ENCODE results near the gene USP6.
A peak's percentile ranks its signal among the peaks of the same experiment; 100 is the strongest.
"Not testable (repeated sequence)": the region's sequence is repeated elsewhere in the genome, so short reads cannot be mapped to it uniquely, and the experiment has no call there.

USP6 gene

DNA sequence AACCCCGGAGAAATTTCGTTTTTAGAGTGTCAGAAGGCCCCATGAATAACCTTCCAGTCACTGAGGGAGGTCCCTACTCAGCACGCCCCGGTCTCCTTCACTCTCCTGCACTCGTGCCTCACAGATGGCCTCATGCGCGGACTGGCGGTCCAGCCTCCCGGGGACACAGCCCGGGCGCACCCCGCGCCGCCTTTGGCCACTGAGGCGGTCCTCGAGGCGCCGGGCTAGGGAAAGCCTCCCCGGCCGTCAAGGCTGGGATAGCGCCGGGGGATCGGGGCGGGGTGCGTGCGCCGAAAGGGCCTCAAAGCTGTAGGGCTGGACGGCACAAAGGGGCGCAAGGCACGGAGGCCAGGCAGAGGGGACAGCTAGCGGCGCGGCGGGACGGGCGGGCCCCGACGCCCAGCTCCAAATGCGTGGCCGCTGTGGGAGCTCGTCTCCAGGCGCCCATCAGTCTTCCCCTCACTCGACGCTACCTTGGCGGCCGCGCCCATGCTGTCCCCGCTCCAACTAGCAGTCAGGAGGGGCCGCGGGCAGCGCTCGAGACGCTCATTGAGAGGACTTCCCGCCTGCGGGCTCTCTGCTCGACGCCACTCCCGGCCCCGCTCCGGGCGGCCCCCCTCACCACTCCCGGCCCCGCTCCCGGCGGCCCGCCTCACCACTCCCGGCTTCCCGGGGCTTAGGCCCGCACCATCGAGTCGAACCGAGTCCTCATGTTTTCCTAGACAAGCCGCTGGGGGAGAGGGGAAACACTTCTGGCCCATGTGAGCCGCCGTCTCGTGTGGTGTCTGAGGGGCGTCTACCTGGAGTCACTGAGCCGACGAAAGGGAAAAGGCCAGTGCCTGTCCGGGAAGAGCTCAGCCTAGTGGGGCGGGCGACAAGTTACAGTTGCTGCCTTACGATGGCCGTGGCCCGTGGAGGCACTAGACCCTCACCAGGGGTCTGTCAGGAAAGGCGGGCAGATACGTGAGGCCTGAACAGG lies at the start of gene USP6:
TSS of gene USP6 (plus strand) at position 360 of the 979 bp plus-strand sequence. CDS start 14,336 bp downstream, outside the sequence.
- DNase-seq: no peak

DNA sequence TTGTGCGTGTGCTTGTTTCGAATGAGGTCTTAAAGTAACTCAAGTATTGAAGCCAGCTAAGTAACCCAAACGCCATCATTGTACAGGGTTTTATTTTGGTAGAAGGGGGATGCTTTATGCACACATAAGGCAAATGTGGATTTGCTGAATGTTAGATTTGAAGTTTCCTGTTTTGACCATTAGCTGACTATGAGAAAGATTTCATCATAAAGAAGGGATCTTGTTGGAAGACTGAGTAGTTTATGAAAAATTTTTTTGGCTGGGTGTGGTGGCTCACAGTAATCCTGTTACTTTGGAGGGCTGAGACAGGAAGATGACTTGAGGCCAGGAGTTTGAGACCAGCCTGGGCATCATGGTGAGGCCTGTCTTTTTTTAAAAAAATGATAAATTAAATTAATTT lies 47.6 kb upstream of the USP6 start:
- no peak for DNase-seq

DNA sequence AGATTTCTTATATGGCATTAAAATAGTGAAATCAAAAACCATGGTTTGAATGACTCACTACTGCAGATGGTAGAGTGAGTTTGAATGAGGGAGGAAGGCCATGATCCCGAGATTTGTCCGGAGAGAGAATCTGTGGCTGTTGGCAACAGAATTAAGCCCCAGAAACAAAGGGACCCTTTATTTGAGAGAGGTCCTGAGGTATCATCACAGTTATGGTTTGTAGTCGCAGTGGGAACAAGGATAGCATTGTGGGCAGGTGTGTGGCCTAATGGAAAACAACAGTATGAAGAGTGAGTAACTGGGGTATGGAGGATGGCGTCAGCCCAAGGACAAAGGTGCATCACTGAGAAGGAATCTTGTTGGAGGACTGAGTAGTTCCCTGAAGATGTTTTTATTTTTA lies 46.1 kb upstream of the USP6 start:
- no peak for DNase-seq

DNA sequence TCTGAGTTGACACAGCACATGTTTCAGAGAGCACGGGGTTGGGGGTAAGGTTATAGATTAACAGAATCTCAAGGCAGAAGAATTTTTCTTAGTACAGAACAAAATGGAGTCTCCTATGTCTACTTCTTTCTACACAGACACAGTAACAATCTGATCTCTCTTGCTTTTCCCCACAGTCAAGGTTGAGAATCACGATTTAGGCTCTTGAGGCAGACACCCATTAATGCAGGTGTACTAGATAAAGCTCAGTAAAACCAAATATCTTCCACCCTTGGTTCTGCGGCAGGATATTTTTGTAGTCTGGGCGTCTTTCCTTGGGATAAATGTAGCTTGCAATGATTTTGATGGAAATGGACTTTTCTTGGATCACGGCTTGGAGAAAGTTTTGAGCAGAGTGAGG lies 40.4 kb upstream of the USP6 start:
- not testable (repeated sequence) for DNase-seq

DNA sequence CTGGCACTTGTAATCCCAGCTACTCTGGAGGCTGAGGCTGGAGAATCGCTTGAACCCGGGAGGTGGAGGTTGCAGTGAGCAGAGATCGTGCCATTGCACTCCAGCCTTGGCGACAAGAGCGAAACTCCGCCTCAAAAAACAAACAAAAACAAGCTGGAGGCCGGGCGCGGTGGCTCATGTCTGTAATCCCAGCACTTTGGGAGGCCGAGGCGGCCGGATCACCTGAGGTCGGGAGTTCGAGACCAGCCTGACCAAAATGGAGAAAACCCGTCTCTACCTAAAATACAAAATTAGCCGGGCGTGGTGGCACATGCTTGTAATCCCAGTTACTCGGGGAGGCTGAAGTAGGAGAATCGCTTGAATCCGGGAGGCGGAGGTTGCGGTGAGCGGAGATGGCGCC lies 38.6 kb upstream of the USP6 start:
- not testable (repeated sequence) for DNase-seq

DNA sequence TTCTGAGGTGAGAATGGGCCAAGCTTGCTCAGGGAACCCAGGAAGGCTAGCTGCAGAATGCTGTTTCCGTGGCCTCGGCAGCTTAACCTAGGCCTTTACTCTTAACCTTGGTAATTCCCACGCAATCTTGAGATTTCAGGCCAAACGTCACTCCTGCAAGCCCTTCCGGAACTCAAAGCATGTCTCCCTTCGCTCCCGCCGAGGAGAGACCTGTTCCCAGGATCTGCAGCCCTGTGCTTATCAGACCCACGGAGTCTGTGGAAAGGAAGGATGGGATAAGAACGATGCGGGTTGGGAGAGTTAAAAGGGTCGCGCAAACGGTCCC lies 38.1 kb upstream of the USP6 start:
- no peak for DNase-seq

DNA sequence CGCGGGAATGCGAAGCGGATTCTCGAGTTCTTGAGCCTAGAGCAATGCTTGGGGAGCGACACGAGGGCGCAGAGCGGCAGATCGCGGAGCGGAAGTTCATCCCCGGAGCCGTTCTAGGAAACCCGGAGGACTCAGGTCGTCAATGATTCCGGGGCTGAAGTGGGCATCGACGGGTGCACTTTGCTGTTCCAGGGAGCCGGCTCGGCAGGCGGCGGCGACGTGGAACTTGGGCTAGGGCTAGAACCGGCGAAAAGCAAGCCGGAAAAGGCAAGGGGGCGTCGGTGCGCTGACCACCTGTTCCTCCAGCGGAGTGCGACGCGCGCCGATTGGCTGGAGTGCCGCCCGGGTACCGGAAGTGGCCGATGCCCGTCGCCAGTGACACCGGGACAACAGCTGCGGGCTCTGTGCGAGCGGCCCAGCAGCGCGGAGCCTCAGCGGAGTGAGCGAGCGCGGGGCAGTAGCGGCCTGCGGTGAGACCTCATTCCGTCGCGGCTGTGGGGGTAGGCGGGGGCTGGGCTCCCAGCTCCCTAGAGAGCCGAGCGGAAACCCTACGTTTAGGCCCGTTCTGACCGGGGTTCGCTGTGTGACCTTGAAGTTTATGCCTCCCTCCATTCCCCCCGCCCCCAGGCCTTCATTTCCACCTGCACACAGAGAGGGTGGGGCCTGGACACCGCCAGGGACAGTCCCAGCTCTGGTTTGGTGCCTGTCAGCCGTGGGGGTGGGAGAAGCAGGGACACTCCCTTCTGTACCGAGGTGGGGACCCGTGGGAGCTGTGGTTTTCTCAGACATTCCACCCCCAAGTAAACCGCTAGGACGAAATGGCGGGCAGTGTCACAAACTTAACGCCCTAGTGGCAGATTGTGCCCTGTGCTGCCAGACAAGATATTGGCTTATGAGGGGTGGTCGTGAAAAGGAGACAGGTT lies 37.5 kb upstream of the USP6 start, which contains the start of gene ZFP3:
TSS of gene ZFP3 (plus strand) at position 362 of the 923 bp plus-strand sequence. CDS start 13,038 bp downstream, outside the sequence.
- DNase-seq: peak; percentile 69

DNA sequence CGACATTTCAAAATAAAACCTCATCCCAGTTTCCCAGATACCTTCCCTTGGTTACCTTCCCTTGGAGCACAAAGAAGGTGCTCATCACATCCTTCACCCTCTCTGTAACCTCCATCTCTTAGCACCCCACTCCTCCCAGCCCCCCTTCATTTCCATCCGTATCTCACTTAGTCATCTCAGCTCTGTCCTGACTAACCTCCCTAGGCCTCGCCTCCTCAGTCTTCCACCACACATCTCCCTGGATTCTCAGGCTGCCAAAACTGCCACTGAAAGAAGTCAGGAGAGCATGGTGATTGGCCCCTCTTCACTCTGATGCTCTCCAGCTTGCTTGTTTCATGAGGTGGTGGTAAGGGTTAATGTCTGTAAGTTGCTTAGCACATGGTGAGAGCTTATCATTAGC lies 35.2 kb upstream of the USP6 start:
- no peak for DNase-seq

DNA sequence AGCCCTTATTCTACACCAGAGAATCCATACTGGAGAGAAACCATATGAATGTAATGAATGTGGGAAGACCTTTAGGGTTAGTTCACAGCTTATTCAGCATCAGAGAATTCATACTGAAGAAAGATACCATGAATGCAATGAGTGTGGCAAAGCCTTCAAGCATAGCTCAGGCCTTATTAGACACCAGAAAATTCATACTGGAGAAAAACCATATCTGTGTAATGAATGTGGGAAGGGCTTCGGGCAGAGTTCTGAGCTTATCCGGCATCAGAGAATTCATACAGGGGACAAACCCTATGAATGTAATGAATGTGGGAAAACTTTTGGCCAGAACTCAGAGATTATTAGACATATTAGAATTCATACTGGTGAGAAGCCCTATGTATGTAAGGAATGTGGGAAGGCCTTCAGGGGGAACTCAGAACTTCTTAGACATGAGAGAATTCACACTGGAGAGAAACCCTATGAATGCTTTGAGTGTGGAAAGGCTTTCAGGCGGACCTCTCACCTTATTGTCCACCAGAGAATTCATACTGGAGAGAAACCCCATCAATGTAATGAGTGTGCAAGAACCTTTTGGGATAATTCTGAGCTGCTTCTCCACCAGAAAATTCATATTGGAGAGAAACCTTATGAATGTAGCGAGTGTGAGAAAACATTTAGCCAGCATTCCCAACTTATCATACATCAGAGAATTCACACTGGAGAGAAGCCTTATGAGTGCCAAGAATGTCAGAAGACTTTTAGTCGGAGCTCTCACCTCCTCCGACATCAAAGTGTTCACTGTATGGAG lies 23.4 kb upstream of the USP6 start:
- DNase-seq: no peak

DNA sequence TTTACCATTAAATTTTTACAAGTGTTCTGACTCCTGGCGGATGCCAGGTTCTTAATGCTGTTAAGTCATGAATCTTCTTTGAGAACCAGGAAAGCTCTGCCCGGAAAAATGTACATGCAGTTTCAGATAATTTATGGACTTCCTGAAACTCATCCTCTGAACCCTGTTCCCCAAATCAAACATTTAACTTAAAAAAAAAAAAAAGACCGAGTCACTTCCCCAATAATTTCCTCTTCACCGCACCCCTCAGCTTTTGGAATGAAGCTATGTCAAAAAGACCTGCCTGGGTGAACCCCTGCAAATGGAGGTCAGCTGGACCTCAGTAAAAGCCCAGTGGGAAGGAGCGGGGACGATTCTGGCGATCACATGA lies 19.1 kb upstream of the USP6 start:
- DNase-seq: no peak

DNA sequence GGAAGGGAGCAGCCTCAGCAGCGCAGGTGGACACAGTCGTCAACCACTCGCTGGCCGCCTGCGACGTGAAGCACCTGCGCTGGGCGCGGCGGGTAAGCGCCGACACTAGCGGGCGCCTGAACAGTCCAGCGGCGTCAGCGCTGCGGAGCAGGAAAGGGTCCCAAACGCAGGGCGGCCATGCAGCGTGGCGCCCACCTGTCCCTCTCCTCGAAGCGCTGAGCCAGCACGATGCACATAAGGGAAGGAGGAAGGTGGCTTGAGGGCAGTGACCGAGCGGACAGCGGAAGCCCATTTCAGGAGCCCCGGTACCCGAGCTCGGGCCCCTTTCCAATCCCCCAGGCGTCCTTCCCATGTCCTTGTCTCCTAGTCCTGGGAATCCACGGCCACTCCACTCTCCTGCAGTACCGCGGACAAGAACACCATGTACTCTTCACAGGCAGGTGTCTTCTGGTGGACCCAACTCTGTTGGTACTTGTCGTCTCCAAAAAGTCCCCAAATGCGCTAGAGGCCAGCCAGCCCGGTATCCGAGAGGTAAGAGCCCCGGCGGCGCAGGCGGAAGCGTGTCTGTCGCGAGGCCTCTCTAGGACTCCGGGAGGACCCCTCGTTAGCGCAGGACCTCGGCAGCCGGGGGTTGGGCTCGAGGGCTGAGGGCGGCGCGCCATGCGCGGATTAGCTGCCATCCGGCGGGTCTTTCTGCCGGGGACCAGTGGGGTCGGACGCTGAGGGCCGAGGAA lies 18.6 kb upstream of the USP6 start:
- peak; percentile 18 for DNase-seq

DNA sequence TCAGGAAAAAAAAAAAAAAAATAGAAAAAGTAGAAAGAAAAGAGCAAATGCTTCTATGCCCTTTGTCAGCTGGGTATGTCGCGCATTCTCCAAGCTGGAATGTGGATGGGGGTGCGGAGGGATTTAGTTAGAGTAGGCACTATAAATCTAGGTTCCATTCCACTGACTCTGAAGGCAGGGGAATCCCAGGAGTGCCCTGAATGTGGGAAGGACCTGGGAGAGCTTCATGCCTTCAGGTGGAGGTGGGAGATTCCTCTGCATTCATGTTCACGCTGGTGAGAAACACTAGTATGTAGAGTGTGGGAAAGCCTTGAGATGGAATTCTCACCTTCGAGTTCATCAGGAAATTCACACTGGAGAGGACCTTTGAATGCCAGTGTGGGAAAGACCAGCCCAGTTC lies 16.6 kb upstream of the USP6 start:
- DNase-seq: no peak

DNA sequence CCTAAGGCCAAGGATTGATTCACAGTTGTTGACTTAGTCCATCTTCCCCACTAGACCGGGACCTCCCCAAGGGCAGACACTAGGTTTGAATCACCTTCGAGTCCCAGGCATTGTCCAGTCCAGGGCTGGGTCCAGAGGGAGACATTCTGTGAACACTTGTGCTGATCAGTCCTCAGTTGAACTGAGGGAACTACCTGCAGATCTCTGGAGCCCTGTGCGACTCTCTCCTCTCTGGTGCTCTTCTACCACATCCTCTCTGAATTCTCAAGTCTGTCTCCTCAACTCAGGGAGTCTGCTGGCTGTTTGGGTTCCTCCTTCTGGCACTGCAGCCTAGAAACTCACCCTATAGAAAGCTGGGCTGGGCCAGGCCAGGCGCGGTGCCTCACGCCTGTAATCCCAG lies 15.0 kb upstream of the USP6 start:
- DNase-seq: no peak

DNA sequence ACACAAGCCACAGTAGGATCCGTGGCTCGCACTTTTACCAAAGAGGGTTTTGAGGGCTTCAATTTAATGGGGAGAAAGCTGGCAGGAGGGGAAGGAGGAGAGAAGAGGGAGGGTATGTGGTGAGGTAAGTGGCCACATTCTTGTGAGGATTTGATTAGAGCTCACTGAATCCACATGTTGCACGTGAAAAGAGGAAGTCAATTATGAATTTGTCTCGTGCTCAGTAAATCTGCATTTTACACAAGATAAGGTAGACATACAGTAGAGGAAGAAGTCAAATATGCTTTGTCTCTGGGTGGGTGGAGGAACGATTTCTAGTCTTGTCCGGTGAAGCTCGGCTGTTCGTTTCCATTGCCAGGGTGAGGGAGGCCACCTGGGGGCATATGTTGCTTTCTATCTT lies 5.0 kb upstream of the USP6 start:
- DNase-seq: no peak

DNA sequence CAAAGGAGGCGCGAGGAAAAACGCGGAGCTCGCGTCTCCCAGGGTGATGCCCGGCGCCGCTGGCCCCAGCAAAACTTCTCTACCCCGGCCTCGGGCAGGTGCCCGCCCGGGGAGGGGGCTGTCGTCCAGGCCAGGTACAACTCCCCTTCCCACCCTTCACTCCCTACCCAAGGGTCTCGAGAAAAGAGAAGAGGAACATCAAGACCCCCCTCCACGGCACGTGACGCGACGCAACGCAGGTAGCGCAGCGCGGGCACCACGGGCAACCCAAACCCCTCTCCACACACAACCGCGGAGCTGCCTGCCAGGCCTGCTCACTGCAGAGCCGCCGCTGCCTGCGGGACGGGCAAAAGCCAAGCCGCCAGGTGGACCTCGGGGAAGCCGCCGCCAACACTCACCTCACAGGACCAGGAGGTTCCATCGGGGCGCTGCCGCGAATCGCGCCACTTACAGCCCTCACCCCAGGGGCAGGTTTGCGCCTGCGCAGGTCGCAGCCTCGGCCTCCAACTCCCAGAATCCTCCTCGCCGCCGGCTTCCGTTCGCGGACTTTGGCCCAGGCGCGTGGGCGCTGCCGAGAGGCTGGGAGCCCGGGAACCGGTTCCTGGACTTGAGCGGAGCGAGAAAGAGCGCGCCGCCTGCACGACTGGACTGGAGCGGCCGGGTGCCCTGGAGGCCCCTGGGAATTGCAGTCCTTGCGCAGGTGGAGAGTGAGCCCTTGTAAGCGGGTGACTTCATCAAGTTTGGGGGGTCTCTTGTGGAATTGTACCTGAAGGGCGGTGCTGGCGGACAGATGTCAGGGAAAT lies 4.2 kb upstream of the USP6 start, which contains the start of gene ZNF232:
TSS of gene ZNF232 (minus strand) at position 477 of the 803 bp plus-strand sequence. CDS start at position 421, 56 bp downstream.
- peak; percentile 68 for DNase-seq

DNA sequence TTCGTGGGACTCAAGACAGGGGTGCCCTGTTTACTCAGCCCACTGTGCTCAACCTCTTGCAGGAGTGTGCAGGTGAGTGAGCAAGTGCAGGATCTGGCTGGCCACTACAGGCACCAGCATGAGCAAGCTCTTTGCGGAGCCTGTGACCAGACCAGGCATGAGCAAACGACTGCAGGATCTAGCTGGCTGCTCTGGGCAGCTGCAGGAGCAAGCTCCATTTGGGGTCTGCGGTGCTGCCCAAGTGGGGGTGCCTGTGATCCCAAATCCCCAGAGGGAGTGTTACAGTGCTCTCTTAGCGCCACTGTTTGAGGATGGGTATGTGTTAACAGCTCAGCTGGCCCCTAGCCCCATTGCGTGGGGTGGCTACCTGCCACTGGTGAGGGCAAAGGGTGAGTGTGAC lies 2.4 kb downstream of the USP6 start:
- DNase-seq: no peak

DNA sequence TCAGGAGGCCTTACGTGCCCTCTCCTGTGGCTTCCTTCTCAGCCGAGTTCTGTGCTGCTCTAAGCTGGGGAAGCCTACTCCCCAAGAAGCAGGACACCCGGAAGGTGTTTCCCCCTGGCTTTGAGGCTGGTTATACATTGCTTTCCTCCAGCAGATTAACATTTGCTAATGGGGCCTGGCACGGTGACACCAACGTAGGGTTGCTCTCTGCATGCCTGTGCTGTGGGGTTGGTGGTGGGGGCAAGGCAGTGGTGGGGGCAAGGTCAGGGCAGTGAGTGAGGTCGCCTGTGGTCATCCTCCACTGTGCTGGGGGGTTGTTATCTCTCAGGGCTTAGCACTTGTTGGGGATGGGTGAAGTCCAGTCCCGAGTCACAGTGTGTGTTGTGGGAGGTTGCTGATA lies 4.2 kb downstream of the USP6 start:
- no peak for DNase-seq

DNA sequence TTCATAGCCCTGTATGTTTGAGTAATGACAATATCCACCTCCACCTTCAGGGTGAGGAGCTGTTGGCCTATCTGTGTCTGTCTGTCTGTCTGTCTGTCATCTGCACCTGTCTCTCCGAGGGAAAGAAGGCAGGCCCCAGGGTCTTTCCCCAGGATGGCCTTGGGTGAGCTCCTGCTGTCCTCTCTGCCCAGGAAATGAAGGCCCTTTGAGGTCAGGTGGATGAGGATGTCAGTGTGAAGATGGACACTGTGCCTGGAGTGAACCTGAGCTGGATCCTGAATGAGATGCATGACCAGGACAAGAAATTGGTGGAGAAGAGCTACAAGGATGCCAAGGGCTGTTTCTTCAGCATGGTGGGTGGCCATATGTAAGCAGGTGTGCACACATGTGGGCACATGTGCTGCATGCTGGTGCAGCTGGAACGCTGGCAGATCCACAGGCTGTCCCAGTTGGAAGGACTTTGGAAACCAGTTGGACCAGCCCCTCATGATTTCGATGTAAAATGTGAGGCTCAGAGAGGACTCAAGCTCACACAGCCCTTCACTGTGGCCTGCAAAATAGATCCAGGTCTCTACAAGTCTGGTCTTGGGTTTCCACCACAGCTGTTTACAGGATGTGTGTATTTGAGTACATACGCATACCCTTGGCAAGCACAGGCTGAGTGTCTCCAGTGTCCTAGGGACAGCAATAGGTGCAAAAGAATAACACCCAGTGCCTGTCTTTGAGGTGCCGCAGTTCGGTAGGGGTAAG lies 4.8 kb downstream of the USP6 start:
- not testable (repeated sequence) for DNase-seq

DNA sequence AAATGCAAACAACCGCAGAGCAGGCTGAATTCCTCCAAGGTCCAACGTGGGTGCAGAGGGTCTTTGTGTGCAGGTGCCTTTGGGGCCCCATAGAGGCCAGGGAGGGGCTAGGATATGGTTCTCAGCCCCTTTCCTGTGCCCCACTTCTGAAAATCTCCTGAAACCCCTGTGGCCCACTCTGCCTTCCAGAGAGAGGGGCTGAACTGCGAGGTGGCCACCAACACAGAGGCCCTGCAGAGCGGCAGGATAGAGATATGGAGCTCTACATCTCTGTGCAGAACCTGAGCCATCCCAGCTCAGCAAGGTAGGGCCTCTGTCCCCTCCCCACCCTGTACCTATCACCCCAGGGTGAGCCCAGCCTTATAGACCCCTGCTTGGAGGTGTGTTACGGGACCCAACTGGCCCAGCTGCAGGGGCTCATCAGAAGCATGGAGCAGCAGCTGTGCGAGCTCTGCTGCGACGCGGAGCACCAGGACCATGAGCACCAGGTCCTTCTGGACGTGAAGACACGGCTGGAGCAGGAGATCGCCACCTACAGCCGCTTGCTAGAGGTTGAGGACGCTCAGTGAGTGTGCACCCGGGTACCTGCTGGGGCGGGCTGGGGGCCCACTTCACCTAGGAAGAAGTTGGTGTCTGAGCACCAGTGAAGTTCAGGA lies 5.5 kb downstream of the USP6 start:
- no peak for DNase-seq

DNA sequence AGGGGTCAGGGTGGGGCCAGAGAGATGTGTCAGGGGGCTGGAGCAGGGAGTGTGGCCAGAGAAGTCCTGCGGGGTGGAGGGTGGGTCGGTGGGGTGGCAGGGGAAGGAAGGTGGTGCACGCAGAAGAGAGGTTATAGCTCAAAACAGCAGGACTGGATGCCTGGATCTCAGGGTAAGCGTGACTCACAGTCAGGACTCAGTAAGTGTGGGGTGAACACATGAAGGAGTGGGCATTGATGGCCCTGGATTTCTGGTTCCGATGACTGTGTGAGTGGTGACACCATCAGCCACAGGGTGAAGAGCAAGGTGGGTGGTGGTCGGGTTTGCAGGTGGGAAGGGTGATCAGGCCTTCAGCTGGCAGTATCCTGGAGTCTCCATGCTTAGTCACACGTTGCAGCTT lies 6.2 kb downstream of the USP6 start:
- not testable (repeated sequence) for DNase-seq
